Measurements from ENCODE around the gene STEAP4.

DNA sequence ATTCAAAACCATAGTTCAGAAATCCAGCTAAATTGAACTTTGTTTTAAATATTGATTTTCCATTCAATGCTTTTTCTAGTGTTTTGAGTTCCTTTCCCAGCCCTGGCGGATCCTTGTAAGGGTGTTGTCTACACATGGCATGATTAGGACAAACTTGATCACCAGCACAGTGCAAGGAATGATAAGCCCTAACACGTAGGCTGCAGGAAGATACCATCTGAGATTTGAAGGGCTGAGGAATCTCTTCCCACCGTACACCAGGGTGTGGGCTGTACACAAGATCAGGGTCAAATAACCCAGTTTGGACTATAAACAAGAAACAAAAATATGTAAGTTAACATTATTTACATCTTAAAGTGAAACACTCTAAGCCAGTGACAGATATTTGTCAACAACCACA is 27.4 kb downstream of the STEAP4 start:
- TF ChIP-seq, protein P1, sequence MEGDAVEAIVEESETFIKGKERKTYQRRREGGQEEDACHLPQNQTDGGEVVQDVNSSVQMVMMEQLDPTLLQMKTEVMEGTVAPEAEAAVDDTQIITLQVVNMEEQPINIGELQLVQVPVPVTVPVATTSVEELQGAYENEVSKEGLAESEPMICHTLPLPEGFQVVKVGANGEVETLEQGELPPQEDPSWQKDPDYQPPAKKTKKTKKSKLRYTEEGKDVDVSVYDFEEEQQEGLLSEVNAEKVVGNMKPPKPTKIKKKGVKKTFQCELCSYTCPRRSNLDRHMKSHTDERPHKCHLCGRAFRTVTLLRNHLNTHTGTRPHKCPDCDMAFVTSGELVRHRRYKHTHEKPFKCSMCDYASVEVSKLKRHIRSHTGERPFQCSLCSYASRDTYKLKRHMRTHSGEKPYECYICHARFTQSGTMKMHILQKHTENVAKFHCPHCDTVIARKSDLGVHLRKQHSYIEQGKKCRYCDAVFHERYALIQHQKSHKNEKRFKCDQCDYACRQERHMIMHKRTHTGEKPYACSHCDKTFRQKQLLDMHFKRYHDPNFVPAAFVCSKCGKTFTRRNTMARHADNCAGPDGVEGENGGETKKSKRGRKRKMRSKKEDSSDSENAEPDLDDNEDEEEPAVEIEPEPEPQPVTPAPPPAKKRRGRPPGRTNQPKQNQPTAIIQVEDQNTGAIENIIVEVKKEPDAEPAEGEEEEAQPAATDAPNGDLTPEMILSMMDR (optimal IDR thresholded peaks at IDR 0.05 in 1 of 3, IDR thresholded peaks at IDR 0.05 in 1 of 3, conservative IDR thresholded peaks at IDR 0.05 in 1 of 3; ENCODE audit: extremely low read depth in 1 of 3, insufficient read depth in 2 of 3, low read length in 3 of 3), result no peak
- TF ChIP-seq EZH2 (IDR thresholded peaks at IDR 0.05; ENCODE audit: low read length), result no peak

Measured in keratinocyte (primary cell).